GM19099 (cell line): Measurements from ENCODE around the gene CHN2.

Experiments used
- POLR2A ChIP-seq: IDR thresholded peaks from 3 replicates; pipeline ENCODE4 v1.6.1; 2011; ENCODE audit warnings: low read depth; ENCODE audit not compliant: insufficient read length; ENCODE audit errors: extremely low read depth

CHN2 gene

DNA sequence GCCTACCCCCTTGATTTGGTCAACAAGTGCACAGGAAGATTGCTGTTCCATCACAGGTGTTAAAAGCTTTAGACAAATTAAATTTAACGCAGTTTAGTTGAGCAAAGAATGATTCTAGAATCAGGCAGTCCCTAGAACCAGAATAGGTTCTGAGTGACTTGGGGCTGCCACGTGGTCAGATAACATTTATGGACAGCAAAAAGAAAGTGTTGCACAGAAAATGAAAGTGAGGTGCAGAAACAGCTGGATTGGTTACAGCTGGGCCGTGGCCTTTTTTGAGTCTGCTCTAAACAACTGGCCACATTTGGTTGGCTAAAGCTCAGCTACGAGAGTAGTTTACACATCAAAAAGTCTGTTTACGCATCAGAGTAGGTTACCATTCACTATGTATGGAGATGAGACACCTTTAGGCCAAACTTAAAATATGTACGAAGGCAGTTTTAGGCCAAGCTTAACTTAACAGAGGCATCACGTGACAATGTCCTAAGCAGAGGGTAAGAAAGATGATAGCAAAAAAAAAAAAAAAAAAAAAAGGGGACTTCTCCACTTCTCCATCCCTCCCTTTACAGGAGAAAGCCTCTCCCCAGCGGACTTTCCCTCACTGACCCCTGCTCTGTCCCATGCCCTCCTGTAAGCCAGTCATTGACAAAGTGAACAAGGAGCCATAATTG lies 235.8 kb downstream of the CHN2 start:
- no peak for TF ChIP-seq POLR2A

DNA sequence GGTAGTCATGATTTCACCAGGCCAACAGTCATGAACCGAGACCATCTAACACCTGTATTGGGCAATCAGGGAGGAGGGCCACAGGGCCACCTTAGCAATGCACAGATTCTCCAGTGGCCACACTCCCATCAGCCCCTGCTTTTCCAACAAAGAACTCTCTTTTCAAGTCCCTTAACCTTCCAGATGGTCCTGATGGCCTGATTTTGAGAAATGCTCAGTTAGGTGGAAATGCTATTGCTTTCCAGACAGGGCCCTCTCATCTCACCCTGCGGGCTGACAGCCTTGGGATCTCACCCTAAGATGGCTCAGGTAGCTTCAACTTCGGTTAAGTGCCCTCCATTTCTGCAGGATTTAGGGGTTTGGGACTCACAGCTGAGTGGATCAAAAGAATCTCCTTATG lies 237.1 kb downstream of the CHN2 start:
- no peak for TF ChIP-seq POLR2A

GRCh38 chr7:29432721-29433120 lies 238.1 kb downstream of the CHN2 start:
- no peak for TF ChIP-seq POLR2A

- TF ChIP-seq POLR2A = no peak
Observed at GRCh38 chr7:29434380-29434768, 239.8 kb downstream of the CHN2 start.

DNA sequence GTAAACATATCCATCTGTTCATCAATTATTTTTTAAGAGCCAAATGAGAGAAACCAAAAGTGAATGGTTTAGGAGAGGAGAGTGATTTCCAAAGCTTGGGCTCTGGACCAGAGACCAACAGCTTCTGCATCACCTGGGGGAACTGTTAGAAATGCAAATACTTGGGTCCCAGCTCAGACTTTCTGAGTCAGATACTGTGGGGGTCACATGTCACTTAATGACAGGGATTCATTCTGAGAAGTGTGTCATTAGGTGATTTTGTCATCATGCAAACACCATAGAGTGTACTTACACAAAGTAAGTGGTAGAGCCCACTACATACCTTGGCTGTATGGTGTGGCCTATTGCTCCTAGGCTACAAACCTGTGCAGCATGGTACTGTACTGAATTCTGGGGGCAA lies 240.6 kb downstream of the CHN2 start:
- TF ChIP-seq POLR2A = no peak

- no peak for TF ChIP-seq POLR2A
Observed at GRCh38 chr7:29435902-29436301, 241.3 kb downstream of the CHN2 start.

DNA sequence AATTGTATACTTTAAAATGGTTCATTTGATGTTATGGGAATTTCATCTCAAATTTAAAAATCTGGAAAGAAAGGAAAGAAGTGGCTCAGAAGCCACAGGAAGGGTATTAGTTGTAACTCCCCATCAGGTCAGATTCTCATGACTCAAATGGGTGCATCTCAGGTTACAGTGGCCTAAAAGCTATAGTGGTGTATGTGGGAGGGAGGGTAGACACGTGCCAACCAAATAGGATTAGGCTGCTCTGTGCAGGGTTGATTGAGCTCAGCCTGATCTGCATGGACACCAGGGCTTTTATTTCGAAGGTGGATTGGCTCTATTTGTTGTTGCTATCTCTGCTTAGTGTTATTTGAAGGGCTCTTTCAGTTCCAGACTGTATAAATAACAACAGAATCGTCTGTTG lies 247.6 kb downstream of the CHN2 start:
- TF ChIP-seq POLR2A = no peak

GRCh38 chr7:29443552-29443951 lies 249.0 kb downstream of the CHN2 start:
- no peak for TF ChIP-seq POLR2A

- TF ChIP-seq POLR2A = no peak
Observed at GRCh38 chr7:29444267-29444666, 249.7 kb downstream of the CHN2 start.

GRCh38 chr7:29445736-29446135 lies 251.2 kb downstream of the CHN2 start:
- no peak for TF ChIP-seq POLR2A

DNA sequence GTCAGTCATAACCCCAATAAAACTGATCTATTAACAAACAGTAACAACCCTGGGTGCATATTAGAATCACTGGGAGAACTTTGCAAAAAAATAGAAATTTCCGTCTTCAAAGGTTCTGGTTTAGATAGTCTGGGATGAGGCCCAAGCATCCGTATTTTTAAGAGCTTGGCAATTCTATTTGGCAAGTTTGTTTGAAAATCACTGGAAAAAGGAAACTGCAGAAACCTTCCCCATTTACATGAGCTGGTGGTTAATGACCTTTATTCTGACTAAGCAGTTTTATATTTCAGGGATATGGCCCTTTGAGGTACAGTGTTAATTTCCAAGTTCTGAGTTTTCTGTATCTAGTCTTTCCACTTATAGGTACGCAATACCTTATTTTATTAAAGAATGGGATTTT lies 253.3 kb downstream of the CHN2 start:
- no peak for TF ChIP-seq POLR2A

GRCh38 chr7:29449569-29450260 lies 255.1 kb downstream of the CHN2 start:
- TF ChIP-seq POLR2A = no peak

DNA sequence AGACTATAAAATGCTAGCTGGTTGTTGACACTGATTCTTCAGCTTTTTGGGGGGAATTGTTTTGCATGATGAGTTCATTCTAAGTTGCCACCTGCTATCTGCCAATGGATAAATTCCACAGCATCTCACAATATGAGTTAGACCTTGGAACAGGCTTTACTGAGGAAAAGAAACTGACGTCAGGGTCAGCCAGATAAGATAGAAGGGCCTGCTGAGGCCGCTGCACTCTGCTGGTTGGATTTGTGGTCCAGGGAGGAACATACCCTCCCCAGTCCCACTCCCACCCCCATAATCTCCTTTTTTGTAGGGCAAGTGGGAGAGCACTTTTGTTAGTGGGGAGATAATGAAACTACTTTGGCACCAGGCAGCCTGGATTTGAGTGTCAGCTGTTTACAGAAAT lies 258.4 kb downstream of the CHN2 start:
- no peak for TF ChIP-seq POLR2A

GRCh38 chr7:29454464-29454863 lies 259.9 kb downstream of the CHN2 start:
- TF ChIP-seq POLR2A = no peak

- no peak for TF ChIP-seq POLR2A
Observed at GRCh38 chr7:29454899-29455451, 260.4 kb downstream of the CHN2 start.

DNA sequence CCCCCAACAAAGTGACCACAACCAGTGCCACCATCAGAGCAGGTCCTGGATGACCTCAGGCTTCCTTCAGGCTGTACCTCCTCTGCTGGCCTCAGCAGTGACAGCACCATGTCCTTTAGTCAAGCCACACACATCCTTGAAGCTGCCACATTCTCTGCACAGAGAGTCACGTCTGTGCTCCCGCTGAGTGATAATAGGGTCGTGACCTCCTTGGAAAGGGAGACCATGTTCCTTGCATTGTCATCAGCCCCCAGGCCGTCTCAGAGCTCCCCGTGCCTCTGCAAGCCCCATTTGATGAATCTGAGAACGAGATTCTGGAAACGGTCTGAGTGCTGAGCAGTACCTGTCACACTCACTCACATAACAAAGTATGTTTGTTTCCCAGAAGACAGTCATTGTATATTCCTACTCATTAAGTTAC lies 262.6 kb downstream of the CHN2 start:
- no peak for TF ChIP-seq POLR2A
